Neural crest cell (in vitro differentiated cells): ENCODE results near the gene GDF2. TPM values are rescaled to one million over a fixed set of nuclear protein-coding genes. Genes with fewer than 3 reads are reported as not detected.

Experiments used
- DNase-seq: peaks from one replicate; pipeline ENCODE4 v3.0.0; 2021; ENCODE audit warnings: low read depth, mixed read lengths, low spot score
- H3K27ac Mint-ChIP-seq: one replicate; pipeline ENCODE4 v1.8.0; 2021; ENCODE audit warnings: mild to moderate bottlenecking, mixed read lengths; ENCODE audit not compliant: unreplicated experiment
- H3K27me3 Mint-ChIP-seq: 2 replicates; pipeline ENCODE4 v1.8.0; 2021; ENCODE audit warnings: low read depth, mild to moderate bottlenecking, mixed read lengths
- H3K36me3 Mint-ChIP-seq: 2 replicates; pipeline ENCODE4 v1.8.0; 2021; ENCODE audit warnings: low read depth, mild to moderate bottlenecking, mixed read lengths
- H3K4me1 Mint-ChIP-seq: 2 replicates; pipeline ENCODE4 v1.8.0; 2021; ENCODE audit warnings: mixed read lengths
- H3K4me3 Mint-ChIP-seq: one replicate; pipeline ENCODE4 v1.8.0; 2021; ENCODE audit warnings: mild to moderate bottlenecking, mixed read lengths
- H3K9me3 Mint-ChIP-seq: 2 replicates; pipeline ENCODE4 v1.8.0; 2021; ENCODE audit warnings: mixed read lengths
- CTCF ChIP-seq: fragments of 200-600 bp; sonication (generic); conservative IDR thresholded peaks from 2 replicates; pipeline ENCODE4 v1.5.0; 2021; ENCODE audit warnings: antibody characterized with exemption, mild to moderate bottlenecking
- total RNA-seq: library from RNA; stranded (reverse); gene quantifications from 2 replicates; pipeline ENCODE4 v1.2.1, GENCODE V29; 2021

Gene GDF2
- total RNA-seq, 1 donor from 2014 or later: not detected

GRCh38 chr10:47364366-47364765 is 42.1 kb downstream of the GDF2 start:
- H3K9me3 Mint-ChIP-seq: no peaks in the 10 kb centered on the region

GRCh38 chr10:47364911-47365310 is 42.7 kb downstream of the GDF2 start:
- Mint-ChIP-seq H3K9me3 (no peaks in the 10 kb centered on the region), H3K27ac (no peak overlapping the region), H3K4me1 (no peaks in the 10 kb centered on the region), H3K36me3 (no peaks in the 10 kb centered on the region), H3K4me3 (no peak overlapping the region), H3K27me3 (no peaks in the 10 kb centered on the region)
- TF ChIP-seq CTCF: no peak
- DNase-seq: no peak

More at GRCh38 chr10:47364366-47364765, 42.1 kb downstream of the GDF2 start:
- Mint-ChIP-seq H3K36me3 (no peaks in the 10 kb centered on the region), H3K4me3 (no peak overlapping the region), H3K27ac (no peak overlapping the region), H3K4me1 (no peaks in the 10 kb centered on the region), H3K27me3 (no peaks in the 10 kb centered on the region)
- no peak for TF ChIP-seq CTCF
- DNase-seq: no peak

- no peak for TF ChIP-seq CTCF
- no peaks in the 10 kb centered on the region for H3K9me3 Mint-ChIP-seq
These were observed 43.4 kb downstream of the GDF2 start for GRCh38 chr10:47365431-47366180.

GRCh38 chr10:47366181-47366631 is 44.0 kb downstream of the GDF2 start:
- DNase-seq: no peak
- no peak for TF ChIP-seq CTCF
- Mint-ChIP-seq H3K36me3 (no peaks in the 10 kb centered on the region), H3K27me3 (no peaks in the 10 kb centered on the region), H3K9me3 (no peaks in the 10 kb centered on the region), H3K4me3 (no peak overlapping the region), H3K4me1 (no peaks in the 10 kb centered on the region), H3K27ac (no peak overlapping the region)

More at GRCh38 chr10:47365431-47366180, 43.4 kb downstream of the GDF2 start:
- H3K36me3 Mint-ChIP-seq: no peaks in the 10 kb centered on the region
- no peak overlapping the region for H3K27ac Mint-ChIP-seq
- no peaks in the 10 kb centered on the region for H3K27me3 Mint-ChIP-seq
- H3K4me1 Mint-ChIP-seq: no peaks in the 10 kb centered on the region
- H3K4me3 Mint-ChIP-seq: no peak overlapping the region
- no peak for DNase-seq

- no peaks in the 10 kb centered on the region for H3K36me3 Mint-ChIP-seq
- no peaks in the 10 kb centered on the region for H3K27me3 Mint-ChIP-seq
- no peak overlapping the region for H3K4me3 Mint-ChIP-seq
- no peaks in the 10 kb centered on the region for H3K4me1 Mint-ChIP-seq
- DNase-seq: no peak
- TF ChIP-seq CTCF: no peak
- no peaks in the 10 kb centered on the region for H3K9me3 Mint-ChIP-seq
- no peak overlapping the region for H3K27ac Mint-ChIP-seq
These were observed 44.6 kb downstream of the GDF2 start for GRCh38 chr10:47366731-47367460.
